Measurements from ENCODE around the gene PRKCB. TPM values are rescaled to one million over a fixed set of nuclear protein-coding genes. Genes with fewer than 3 reads are reported as not detected.

Gene PRKCB
- total and polyA plus RNA-seq, 2 experiments from 2014 or later = 0.70 to 0.92 TPM

- Histone ChIP-seq H3K4me1 (ENCODE audit: insufficient read depth) (no peaks in the 10 kb centered on the region), H3K79me2 (no peaks in the 10 kb centered on the region), H2AFZ (no peak overlapping the region), H4K20me1 (ENCODE audit: insufficient read depth, poor library complexity, severe bottlenecking) (no peaks in the 10 kb centered on the region), H3K27ac (no peak overlapping the region), H3K27me3 (no peaks in the 10 kb centered on the region), H3K4me3 (no peak overlapping the region), H3K9me2 (replicated peaks; ENCODE audit: insufficient read depth) (no peaks in the 10 kb centered on the region), H3K4me2 (no peak overlapping the region), H3K9me3 (ENCODE audit: low read depth) (no peaks in the 10 kb centered on the region), H3K36me3 (replicated peaks; ENCODE audit: insufficient read depth, low read depth) (no peaks in the 10 kb centered on the region)
- TF ChIP-seq EZH2phosphoT487 (IDR thresholded peaks at IDR 0.05; ENCODE audit: low read depth, severe bottlenecking, unreplicated experiment) = no peak
- no peak for TF ChIP-seq EZH2 (IDR thresholded peaks at IDR 0.05; ENCODE audit: borderline replicate concordance)
- TF ChIP-seq, protein P1, sequence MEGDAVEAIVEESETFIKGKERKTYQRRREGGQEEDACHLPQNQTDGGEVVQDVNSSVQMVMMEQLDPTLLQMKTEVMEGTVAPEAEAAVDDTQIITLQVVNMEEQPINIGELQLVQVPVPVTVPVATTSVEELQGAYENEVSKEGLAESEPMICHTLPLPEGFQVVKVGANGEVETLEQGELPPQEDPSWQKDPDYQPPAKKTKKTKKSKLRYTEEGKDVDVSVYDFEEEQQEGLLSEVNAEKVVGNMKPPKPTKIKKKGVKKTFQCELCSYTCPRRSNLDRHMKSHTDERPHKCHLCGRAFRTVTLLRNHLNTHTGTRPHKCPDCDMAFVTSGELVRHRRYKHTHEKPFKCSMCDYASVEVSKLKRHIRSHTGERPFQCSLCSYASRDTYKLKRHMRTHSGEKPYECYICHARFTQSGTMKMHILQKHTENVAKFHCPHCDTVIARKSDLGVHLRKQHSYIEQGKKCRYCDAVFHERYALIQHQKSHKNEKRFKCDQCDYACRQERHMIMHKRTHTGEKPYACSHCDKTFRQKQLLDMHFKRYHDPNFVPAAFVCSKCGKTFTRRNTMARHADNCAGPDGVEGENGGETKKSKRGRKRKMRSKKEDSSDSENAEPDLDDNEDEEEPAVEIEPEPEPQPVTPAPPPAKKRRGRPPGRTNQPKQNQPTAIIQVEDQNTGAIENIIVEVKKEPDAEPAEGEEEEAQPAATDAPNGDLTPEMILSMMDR (IDR thresholded peaks at IDR 0.05; ENCODE audit: poor library complexity) = no peak
- no peak for DNase-seq (ENCODE audit: low spot score)
- WGBS (ENCODE audit: low lambda C conversion rate, missing lambda C conversion rate) = 36% methylated on average over 2 of the region's 2 CpGs
Observed at GRCh38 chr16:24138575-24138974, 302.8 kb downstream of the PRKCB start.

DNA sequence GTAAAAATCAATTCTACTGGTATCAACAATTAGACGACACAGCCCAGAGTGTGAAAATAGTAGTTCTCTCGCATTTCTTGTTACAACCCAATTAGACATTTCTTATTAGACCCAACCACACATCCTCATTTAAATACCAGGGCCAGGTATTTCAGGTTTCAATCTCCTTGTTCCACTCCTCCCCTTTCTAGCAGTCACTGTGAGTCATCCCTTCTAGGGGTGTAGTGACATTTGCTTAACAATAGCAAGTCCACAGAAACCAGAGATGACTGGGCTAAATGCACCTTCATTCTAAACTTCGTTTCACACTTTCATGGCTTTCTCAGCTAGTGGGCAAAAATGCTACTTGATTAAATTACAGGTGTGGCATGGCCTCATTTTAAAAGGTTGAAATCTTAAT is 303.5 kb downstream of the PRKCB start:
- H3K9me3 ChIP-seq (ENCODE audit: low read depth) = no peaks in the 10 kb centered on the region
- 39% methylated on average over 3 of the region's 3 CpGs for WGBS (ENCODE audit: low lambda C conversion rate, missing lambda C conversion rate)
- TF ChIP-seq EZH2 (IDR thresholded peaks at IDR 0.05; ENCODE audit: borderline replicate concordance) (no peak), EZH2phosphoT487 (IDR thresholded peaks at IDR 0.05; ENCODE audit: low read depth, severe bottlenecking, unreplicated experiment) (no peak)
- TF ChIP-seq, protein P1 (IDR thresholded peaks at IDR 0.05; ENCODE audit: poor library complexity) = no peak
- H3K4me3 ChIP-seq = no peak overlapping the region
- no peak overlapping the region for H2AFZ ChIP-seq
- no peak for DNase-seq (ENCODE audit: low spot score)
- H3K4me2 ChIP-seq = no peak overlapping the region
- H3K9me2 ChIP-seq (replicated peaks; ENCODE audit: insufficient read depth) = no peaks in the 10 kb centered on the region
- no peaks in the 10 kb centered on the region for H3K27me3 ChIP-seq
- no peaks in the 10 kb centered on the region for H3K36me3 ChIP-seq (replicated peaks; ENCODE audit: insufficient read depth, low read depth)
- no peaks in the 10 kb centered on the region for H3K79me2 ChIP-seq
- no peak overlapping the region for H3K27ac ChIP-seq
- H3K4me1 ChIP-seq (ENCODE audit: insufficient read depth) = no peaks in the 10 kb centered on the region
- H4K20me1 ChIP-seq (ENCODE audit: insufficient read depth, poor library complexity, severe bottlenecking) = no peaks in the 10 kb centered on the region

DNA sequence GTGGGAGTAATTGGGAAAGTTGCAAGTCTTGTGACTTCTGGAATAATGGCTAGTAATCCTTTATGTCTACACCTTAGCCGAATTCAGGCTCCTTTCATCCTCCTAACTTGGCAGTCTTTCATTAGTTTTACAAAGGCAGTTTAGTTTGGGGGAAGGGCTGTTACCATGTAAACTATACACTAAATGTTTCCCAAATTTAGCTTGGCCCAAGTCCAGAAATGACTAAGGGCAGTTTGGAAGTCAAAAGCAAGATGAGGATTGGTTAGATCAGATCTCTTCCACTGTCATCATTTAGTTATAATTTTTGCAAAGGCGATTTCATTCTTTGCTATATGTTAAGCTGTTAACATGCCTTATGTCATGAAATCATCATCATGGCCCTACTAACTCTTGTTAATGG is 304.9 kb downstream of the PRKCB start:
- DNase-seq (ENCODE audit: low spot score) = no peak
- no peaks in the 10 kb centered on the region for H3K36me3 ChIP-seq (replicated peaks; ENCODE audit: insufficient read depth, low read depth)
- H3K4me1 ChIP-seq (ENCODE audit: insufficient read depth) = no peaks in the 10 kb centered on the region
- 68% methylated on average over 2 of the region's 2 CpGs for WGBS (ENCODE audit: low lambda C conversion rate, missing lambda C conversion rate)
- no peak overlapping the region for H3K27ac ChIP-seq
- no peaks in the 10 kb centered on the region for H3K79me2 ChIP-seq
- H3K27me3 ChIP-seq = no peaks in the 10 kb centered on the region
- H3K4me3 ChIP-seq = no peak overlapping the region
- H3K4me2 ChIP-seq = no peak overlapping the region
- no peaks in the 10 kb centered on the region for H3K9me3 ChIP-seq (ENCODE audit: low read depth)
- H2AFZ ChIP-seq = no peak overlapping the region
- H3K9me2 ChIP-seq (replicated peaks; ENCODE audit: insufficient read depth) = no peaks in the 10 kb centered on the region
- TF ChIP-seq EZH2 (IDR thresholded peaks at IDR 0.05; ENCODE audit: borderline replicate concordance) (no peak), EZH2phosphoT487 (IDR thresholded peaks at IDR 0.05; ENCODE audit: low read depth, severe bottlenecking, unreplicated experiment) (no peak)
- TF ChIP-seq, protein P1 (IDR thresholded peaks at IDR 0.05; ENCODE audit: poor library complexity) = no peak
- H4K20me1 ChIP-seq (ENCODE audit: insufficient read depth, poor library complexity, severe bottlenecking) = no peaks in the 10 kb centered on the region

GRCh38 chr16:24141466-24141865 is 305.7 kb downstream of the PRKCB start:
- no peaks in the 10 kb centered on the region for H3K4me1 ChIP-seq (ENCODE audit: insufficient read depth)
- H2AFZ ChIP-seq = no peak overlapping the region
- H3K79me2 ChIP-seq = no peaks in the 10 kb centered on the region
- TF ChIP-seq EZH2phosphoT487 (IDR thresholded peaks at IDR 0.05; ENCODE audit: low read depth, severe bottlenecking, unreplicated experiment) (no peak), EZH2 (IDR thresholded peaks at IDR 0.05; ENCODE audit: borderline replicate concordance) (no peak)
- TF ChIP-seq, protein P1 (IDR thresholded peaks at IDR 0.05; ENCODE audit: poor library complexity) = no peak
- 63% methylated on average over 5 of the region's 5 CpGs for WGBS (ENCODE audit: low lambda C conversion rate, missing lambda C conversion rate)
- no peaks in the 10 kb centered on the region for H4K20me1 ChIP-seq (ENCODE audit: insufficient read depth, poor library complexity, severe bottlenecking)
- no peaks in the 10 kb centered on the region for H3K27me3 ChIP-seq
- DNase-seq (ENCODE audit: low spot score) = no peak
- H3K36me3 ChIP-seq (replicated peaks; ENCODE audit: insufficient read depth, low read depth) = no peaks in the 10 kb centered on the region
- H3K4me2 ChIP-seq = no peak overlapping the region
- no peaks in the 10 kb centered on the region for H3K9me2 ChIP-seq (replicated peaks; ENCODE audit: insufficient read depth)
- no peak overlapping the region for H3K27ac ChIP-seq
- H3K4me3 ChIP-seq = no peak overlapping the region
- H3K9me3 ChIP-seq (ENCODE audit: low read depth) = no peaks in the 10 kb centered on the region
